ENCODE measurements around the gene TMEM272.

TMEM272 gene

GRCh38 chr13:51804295-51805172 lies 40.4 kb downstream of the TMEM272 start:
- no peak for DNase-seq

GRCh38 chr13:51803422-51804294 lies 41.3 kb downstream of the TMEM272 start, which contains the start of gene DHRS12:
TSS of gene DHRS12 (minus strand) at chr13:51804163. CDS start at chr13:51799659, 4,504 bp downstream.
- peak; percentile 30 for DNase-seq

GRCh38 chr13:51802631-51803418 lies 42.2 kb downstream of the TMEM272 start:
- DNase-seq: no peak

- DNase-seq: no peak
Measured at GRCh38 chr13:51801631-51802099, 43.3 kb downstream of the TMEM272 start.

GRCh38 chr13:51800486-51800885 lies 44.5 kb downstream of the TMEM272 start:
- no peak for DNase-seq

GRCh38 chr13:51799261-51799660 lies 45.7 kb downstream of the TMEM272 start:
- DNase-seq: no peak

- DNase-seq: no peak
Measured at GRCh38 chr13:51797664-51798488, 47.1 kb downstream of the TMEM272 start.

GRCh38 chr13:51796546-51796945 lies 48.4 kb downstream of the TMEM272 start:
- no peak for DNase-seq

GRCh38 chr13:51795419-51795818 lies 49.6 kb downstream of the TMEM272 start:
- DNase-seq: no peak

GRCh38 chr13:51794964-51795363 lies 50.0 kb downstream of the TMEM272 start:
- DNase-seq: no peak

GRCh38 chr13:51793570-51794271 lies 51.3 kb downstream of the TMEM272 start:
- DNase-seq: no peak

- no peak for DNase-seq
Measured at GRCh38 chr13:51786425-51787265, 58.3 kb downstream of the TMEM272 start.

- no peak for DNase-seq
Measured at GRCh38 chr13:51785712-51786424, 59.1 kb downstream of the TMEM272 start.

- no peak for DNase-seq
Measured at GRCh38 chr13:51784097-51784496, 60.9 kb downstream of the TMEM272 start.

GRCh38 chr13:51783428-51784094 lies 61.4 kb downstream of the TMEM272 start:
- DNase-seq: no peak

GRCh38 chr13:51782026-51782710 lies 62.8 kb downstream of the TMEM272 start:
- no peak for DNase-seq

- no peak for DNase-seq
Measured at GRCh38 chr13:51781246-51782022, 63.5 kb downstream of the TMEM272 start.

Data from GOT3 (cell line).